Sigmoid colon (tissue), 7 donors: ENCODE results near the gene PROX1. TPM values are rescaled to one million over a fixed set of nuclear protein-coding genes. Genes with fewer than 3 reads are reported as not detected.

Experiments used
- DNase-seq: peaks from one replicate; pipeline ENCODE4 v3.0.0-alpha.2; 2019
- H3K27ac ChIP-seq, 4 donors: fragments of 200-600 bp; sonication (generic); one replicate each; pipeline ENCODE4 v1.5.1; 2016 to 2019; ENCODE audit warnings: mild to moderate bottlenecking in 1 of 4
- H3K27me3 ChIP-seq, 3 donors: fragments of 200-600 bp; sonication (generic); one replicate each; pipeline ENCODE4 v1.5.1; 2019; ENCODE audit warnings: mild to moderate bottlenecking in 1 of 3
- H3K36me3 ChIP-seq, 4 donors: fragments of 200-600 bp; sonication (generic); one replicate each; pipeline ENCODE4 v1.5.1; 2016 to 2019
- H3K4me1 ChIP-seq, 4 donors: fragments of 200-600 bp; sonication (generic); one replicate each; pipeline ENCODE4 v1.5.1; 2017 to 2019
- H3K4me3 ChIP-seq, 4 donors: fragments of 200-600 bp; sonication (generic); one replicate each; pipeline ENCODE4 v1.5.1; 2017 to 2019; ENCODE audit warnings: mild to moderate bottlenecking in 2 of 4, moderate library complexity in 1 of 4
- H3K9me3 ChIP-seq, 4 donors: fragments of 200-600 bp in 3 of 4; sonication (generic) in 3 of 4; one replicate each; pipeline versions ENCODE4 v1.5.1 to v1.6.1; 2013 to 2019
- EP300 ChIP-seq, 4 donors: sonication (generic); formaldehyde crosslinking; IDR thresholded peaks; one replicate each; pipeline ENCODE4 v1.6.1; 2017; ENCODE audit warnings: antibody characterized with exemption in 4 of 4
- POLR2A ChIP-seq, 2 donors: fragments of 450-650 bp; IDR thresholded peaks; one replicate each; pipeline ENCODE4 v1.6.1; 2016; ENCODE audit warnings: antibody characterized with exemption in 2 of 2, mild to moderate bottlenecking in 2 of 2, moderate library complexity in 2 of 2
- POLR2AphosphoS5 ChIP-seq, 4 donors: sonication (generic); formaldehyde crosslinking; IDR thresholded peaks; one replicate each; pipeline ENCODE4 v1.6.1; 2017; ENCODE audit warnings: antibody characterized with exemption in 4 of 4
- WGBS, 2 donors: extraction: QIAGEN DNeasy Blood & Tissue Kit; methylation state at CpG; one replicate each; pipeline ENCODE4 v1.1.7; 2013; 5-methylcytosine and 5-hydroxymethylcytosine counted together
- intact Hi-C: fragments of 100-400 bp; cut with DNase I; formaldehyde crosslinking; loops from one replicate; pipeline ENCODE4 v1.15.1; 2023
- polyA plus RNA-seq, 3 donors: library from polyadenylated mRNA; stranded (reverse); fragments of 200-250 nt; gene quantifications; one replicate each; pipeline ENCODE4 v1.2.3, GENCODE V29; 2013
- total RNA-seq, 4 donors: library from RNA; depleted of rRNA; stranded (reverse); fragments of >200 nt; gene quantifications; one replicate each; pipeline ENCODE4 v1.1.0, GENCODE V29; 2016
- TF ChIP-seq, protein P1 (sequence below), 4 experiments: fragments of 450-650 bp in 3 of 4; fragments of 200-600 bp in 1 of 4; IDR thresholded peaks; one replicate each; pipeline ENCODE4 v1.5.1; 2016 to 2019; ENCODE audit warnings: antibody characterized with exemption in 4 of 4, mild to moderate bottlenecking in 3 of 4, moderate library complexity in 2 of 4
- donor health status: healthy with polysubstance abuse.
- donor health status: Bipolar disorder and iron deficiency.
- donor health status: healthy.

The PROX1 gene
- total and polyA plus RNA-seq, 7 donors, result 1.4 to 7.7 (median 5.4) TPM

GRCh38 chr1:213982672-213983492, 4.9 kb upstream of the PROX1 start:
- DNase-seq, result no peak
- intact Hi-C loops, result no loop called here
- H3K36me3 ChIP-seq, result no peaks in the 10 kb centered on the region
- H3K4me3 ChIP-seq, result peak overlapping the region in 3 of 4 donors; percentile 28 to 47 (median 40)
- H3K9me3 ChIP-seq, result no peaks in the 10 kb centered on the region
- H3K27ac ChIP-seq, result no peak overlapping the region
- 3 to 5% methylated on average over 79 of the region's 79 CpGs for WGBS, 2 donors
- peaks cover 53 to 86% (median 72%) of the 10 kb centered on the region in 3 donors for H3K27me3 ChIP-seq
- H3K4me1 ChIP-seq, result peaks cover 0 to 41% (median 40%) of the 10 kb centered on the region in 4 donors
- TF ChIP-seq EP300 (IDR thresholded peaks at IDR 0.05), result no peak
- TF ChIP-seq, protein P1, sequence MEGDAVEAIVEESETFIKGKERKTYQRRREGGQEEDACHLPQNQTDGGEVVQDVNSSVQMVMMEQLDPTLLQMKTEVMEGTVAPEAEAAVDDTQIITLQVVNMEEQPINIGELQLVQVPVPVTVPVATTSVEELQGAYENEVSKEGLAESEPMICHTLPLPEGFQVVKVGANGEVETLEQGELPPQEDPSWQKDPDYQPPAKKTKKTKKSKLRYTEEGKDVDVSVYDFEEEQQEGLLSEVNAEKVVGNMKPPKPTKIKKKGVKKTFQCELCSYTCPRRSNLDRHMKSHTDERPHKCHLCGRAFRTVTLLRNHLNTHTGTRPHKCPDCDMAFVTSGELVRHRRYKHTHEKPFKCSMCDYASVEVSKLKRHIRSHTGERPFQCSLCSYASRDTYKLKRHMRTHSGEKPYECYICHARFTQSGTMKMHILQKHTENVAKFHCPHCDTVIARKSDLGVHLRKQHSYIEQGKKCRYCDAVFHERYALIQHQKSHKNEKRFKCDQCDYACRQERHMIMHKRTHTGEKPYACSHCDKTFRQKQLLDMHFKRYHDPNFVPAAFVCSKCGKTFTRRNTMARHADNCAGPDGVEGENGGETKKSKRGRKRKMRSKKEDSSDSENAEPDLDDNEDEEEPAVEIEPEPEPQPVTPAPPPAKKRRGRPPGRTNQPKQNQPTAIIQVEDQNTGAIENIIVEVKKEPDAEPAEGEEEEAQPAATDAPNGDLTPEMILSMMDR (IDR thresholded peaks at IDR 0.05), result no peak
- TF ChIP-seq POLR2A (IDR thresholded peaks at IDR 0.05), result no peak
- TF ChIP-seq POLR2AphosphoS5 (IDR thresholded peaks at IDR 0.05), result no peak

DNA sequence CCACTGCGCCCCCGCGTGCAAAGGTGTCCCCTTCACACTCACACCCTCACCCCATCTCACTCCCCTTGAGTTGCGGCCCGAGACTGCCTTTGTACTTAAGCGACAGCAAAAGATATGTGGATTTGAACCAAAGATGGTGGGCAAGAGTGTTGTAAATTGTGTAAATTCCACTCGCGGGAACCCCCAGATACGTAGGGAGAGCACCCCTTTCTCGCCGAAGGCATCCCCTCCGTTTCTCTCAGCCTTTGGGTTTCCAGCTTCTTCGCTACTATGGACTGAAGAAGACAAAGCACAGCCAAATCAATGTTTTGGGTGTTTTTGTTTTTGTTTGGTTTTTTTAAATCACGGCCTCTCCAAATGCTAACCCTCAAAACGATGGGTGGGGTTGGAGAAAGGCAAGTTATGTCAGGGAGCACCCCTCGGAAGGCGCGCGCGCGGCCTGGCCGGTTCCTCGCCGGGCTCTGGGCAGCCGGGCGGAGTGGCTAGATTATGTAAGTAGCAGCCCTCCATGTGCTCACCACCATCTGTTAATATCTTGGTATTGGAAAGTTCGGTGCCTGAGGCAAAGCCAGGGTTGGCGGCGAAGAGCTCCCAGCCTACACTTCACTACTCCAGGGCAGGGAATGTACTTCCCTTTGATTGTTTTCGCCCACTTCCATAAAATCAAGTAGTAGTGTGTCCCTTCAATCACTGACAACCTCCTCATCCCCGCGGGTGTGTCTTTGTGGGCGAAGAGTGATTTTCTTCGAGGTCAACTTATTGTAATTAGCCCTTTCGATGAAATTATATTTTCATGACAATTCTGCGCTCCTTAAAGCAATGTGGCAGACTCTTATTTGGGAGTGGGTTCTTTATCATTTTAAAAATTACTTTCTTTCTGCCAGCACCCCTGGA, 4.0 kb upstream of the PROX1 start:
- peaks cover 0 to 43% (median 41%) of the 10 kb centered on the region in 4 donors for H3K4me1 ChIP-seq
- no peak for DNase-seq
- H3K4me3 ChIP-seq, result peak overlapping the region in 3 of 4 donors; percentile 28 to 47 (median 40)
- H3K36me3 ChIP-seq, result no peaks in the 10 kb centered on the region
- H3K9me3 ChIP-seq, result no peaks in the 10 kb centered on the region
- intact Hi-C loops, result no loop called here
- peaks cover 53 to 84% (median 72%) of the 10 kb centered on the region in 3 donors for H3K27me3 ChIP-seq
- H3K27ac ChIP-seq, result no peak overlapping the region
- 27 to 66% methylated on average over 36 of the region's 36 CpGs for WGBS, 2 donors
- TF ChIP-seq, protein P1 (IDR thresholded peaks at IDR 0.05), result no peak
- TF ChIP-seq POLR2AphosphoS5 (IDR thresholded peaks at IDR 0.05) (no peak), POLR2A (IDR thresholded peaks at IDR 0.05) (no peak), EP300 (IDR thresholded peaks at IDR 0.05) (no peak)

DNA sequence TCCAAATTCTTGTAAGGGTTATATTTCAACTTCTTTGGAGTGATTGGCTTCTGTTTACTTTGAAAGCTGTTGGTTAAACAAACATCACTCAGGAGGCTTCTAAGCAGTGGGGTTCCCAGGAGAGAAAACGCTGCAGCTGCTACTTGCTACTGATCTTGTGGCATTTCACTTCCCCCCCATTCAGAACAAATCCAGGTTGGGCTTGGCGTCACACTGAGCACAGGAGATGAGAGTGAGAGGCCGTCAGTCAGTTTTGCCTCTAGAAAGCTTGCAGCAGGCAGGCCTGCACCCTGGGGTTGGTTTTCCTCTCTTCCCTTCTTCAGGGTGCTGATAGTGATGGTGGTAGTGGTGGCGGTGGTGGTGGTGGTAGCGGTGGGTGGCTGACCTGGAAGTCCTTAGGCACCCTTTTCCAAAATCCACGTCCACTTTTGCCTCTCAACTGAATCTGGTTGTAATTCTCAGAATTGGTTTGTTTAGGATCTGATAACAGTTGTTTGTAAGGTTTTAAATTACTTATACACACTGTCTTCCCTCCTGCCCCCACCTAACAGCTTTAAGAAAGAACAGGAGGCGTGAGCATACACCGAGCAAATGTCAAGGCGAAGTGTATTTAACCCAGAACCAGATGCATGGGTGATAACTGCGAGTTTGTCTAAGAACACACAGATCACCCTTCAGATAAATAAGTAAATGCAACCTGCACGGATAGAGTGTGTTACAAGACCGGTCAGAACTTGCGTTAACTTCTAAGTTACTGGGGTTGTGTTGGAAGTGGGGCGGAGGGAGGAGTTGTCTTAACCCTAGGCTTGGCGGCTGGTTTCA, 3.2 kb upstream of the PROX1 start:
- 33 to 46% methylated on average over 15 of the region's 15 CpGs for WGBS, 2 donors
- Histone ChIP-seq H3K4me3 (no peak overlapping the region), H3K27me3 (peaks cover 53 to 83% (median 72%) of the 10 kb centered on the region in 3 donors), H3K36me3 (no peaks in the 10 kb centered on the region), H3K4me1 (peaks cover 0 to 52% (median 47%) of the 10 kb centered on the region in 4 donors), H3K27ac (no peak overlapping the region), H3K9me3 (no peaks in the 10 kb centered on the region)
- TF ChIP-seq POLR2A (IDR thresholded peaks at IDR 0.05) (no peak), EP300 (IDR thresholded peaks at IDR 0.05) (no peak), POLR2AphosphoS5 (IDR thresholded peaks at IDR 0.05) (no peak)
- TF ChIP-seq, protein P1 (IDR thresholded peaks at IDR 0.05), result no peak
- no peak for DNase-seq
- intact Hi-C loops, result loop anchor here (5.0 kb wide), 2 partner anchors 43 to 138 kb away; no protein-coding TSS in a partner anchor
